H9 (cell line): Measurements from ENCODE around the gene PNMA1. TPM values are rescaled to one million over a fixed set of nuclear protein-coding genes. Genes with fewer than 3 reads are reported as not detected.

Experiments used
- DNase-seq: peaks from one replicate; pipeline ENCODE4 v3.0.0-alpha.2; 2017
- H2AFZ ChIP-seq: one replicate; pipeline ENCODE4 v1.6.1; 2013; ENCODE audit warnings: mild to moderate bottlenecking, low read length, control low read depth, moderate library complexity
- H2AK5ac ChIP-seq: 2 replicates; pipeline ENCODE4 v1.6.1; 2013; ENCODE audit warnings: low read length, control low read depth, mixed read lengths; ENCODE audit not compliant: insufficient read length
- H2BK120ac ChIP-seq: one replicate; pipeline ENCODE4 v1.6.1; 2013; ENCODE audit warnings: low read depth, mild to moderate bottlenecking, low read length, control low read depth, inconsistent platforms; ENCODE audit not compliant: poor library complexity, severe bottlenecking
- H2BK12ac ChIP-seq: 2 replicates; pipeline ENCODE4 v1.6.1; 2013; ENCODE audit warnings: low read length, control low read depth, mixed read lengths, low read depth; ENCODE audit not compliant: insufficient read length
- H2BK15ac ChIP-seq: 2 replicates; pipeline ENCODE4 v1.6.1; 2013; ENCODE audit warnings: low read depth, low read length, control low read depth
- H2BK20ac ChIP-seq: one replicate; pipeline ENCODE4 v1.6.1; 2013; ENCODE audit warnings: low read depth, mild to moderate bottlenecking, low read length, control low read depth, inconsistent platforms; ENCODE audit not compliant: poor library complexity, severe bottlenecking
- H2BK5ac ChIP-seq: 2 replicates; pipeline ENCODE4 v1.6.1; 2013; ENCODE audit warnings: low read length, control low read depth, mixed read lengths; ENCODE audit not compliant: insufficient read length
- H3K14ac ChIP-seq: 2 replicates; pipeline ENCODE4 v1.6.1; 2013; ENCODE audit warnings: low read length, control low read depth; ENCODE audit not compliant: insufficient read depth
- H3K18ac ChIP-seq: 2 replicates; pipeline ENCODE4 v1.6.1; 2013; ENCODE audit warnings: low read depth, mild to moderate bottlenecking, mixed read lengths, low read length, control low read depth; ENCODE audit not compliant: insufficient read length
- H3K23ac ChIP-seq: 2 replicates; pipeline ENCODE4 v1.6.1; 2013; ENCODE audit warnings: low read length, control low read depth, mixed read lengths, low read depth; ENCODE audit not compliant: insufficient read length
- H3K23me2 ChIP-seq: 2 replicates; pipeline ENCODE4 v1.6.1; 2013; ENCODE audit warnings: low read depth, mild to moderate bottlenecking, mixed read lengths, low read length, control low read depth; ENCODE audit not compliant: insufficient read length, poor library complexity, severe bottlenecking
- H3K27ac ChIP-seq: 2 replicates; pipeline ENCODE4 v1.5.1; 2013; ENCODE audit warnings: low read length, control low read depth, mixed read lengths, low read depth; ENCODE audit not compliant: insufficient read length
- H3K27me3 ChIP-seq: 2 replicates; pipeline ENCODE4 v1.6.1; 2013; ENCODE audit warnings: low read length, control low read depth, inconsistent platforms; ENCODE audit not compliant: insufficient read depth
- H3K4ac ChIP-seq: 2 replicates; pipeline ENCODE4 v1.6.1; 2013; ENCODE audit warnings: low read depth, mild to moderate bottlenecking, control low read depth, inconsistent platforms, low read length, moderate library complexity
- H3K4me1 ChIP-seq: 2 replicates; pipeline ENCODE4 v1.6.1; 2013; ENCODE audit warnings: low read length, control low read depth, inconsistent platforms; ENCODE audit not compliant: insufficient read depth
- H3K4me2 ChIP-seq: 2 replicates; pipeline ENCODE4 v1.6.1; 2013; ENCODE audit warnings: low read length, control low read depth, mixed read lengths; ENCODE audit not compliant: insufficient read length, insufficient read depth
- H3K56ac ChIP-seq: 2 replicates; pipeline ENCODE4 v1.6.1; 2013; ENCODE audit warnings: low read depth, mild to moderate bottlenecking, mixed read lengths, low read length, control low read depth; ENCODE audit not compliant: insufficient read length
- H3K79me1 ChIP-seq: 2 replicates; pipeline ENCODE4 v1.6.1; 2013; ENCODE audit warnings: low read depth, mild to moderate bottlenecking, moderate library complexity, low read length, control low read depth, inconsistent platforms; ENCODE audit not compliant: insufficient read depth, poor library complexity, severe bottlenecking
- H3K79me2 ChIP-seq: 2 replicates; pipeline ENCODE4 v1.6.1; 2013; ENCODE audit warnings: low read length, control low read depth, inconsistent platforms; ENCODE audit not compliant: insufficient read depth
- H3K9ac ChIP-seq: 2 replicates; pipeline ENCODE4 v1.6.1; 2013; ENCODE audit warnings: low read length, control low read depth, mixed read lengths; ENCODE audit not compliant: insufficient read length; ENCODE audit errors: extremely low read depth
- H3K9me3 ChIP-seq: one replicate; pipeline ENCODE4 v1.6.1; 2013; ENCODE audit warnings: low read depth, low read length, inconsistent platforms; ENCODE audit not compliant: control insufficient read depth
- H3T11ph ChIP-seq: one replicate; pipeline ENCODE4 v1.6.1; 2013; ENCODE audit warnings: mild to moderate bottlenecking, low read length, control low read depth, inconsistent platforms
- H4K20me1 ChIP-seq: one replicate; pipeline ENCODE4 v1.6.1; 2013; ENCODE audit not compliant: control insufficient read depth, insufficient read length, insufficient read depth
- H4K5ac ChIP-seq: 2 replicates; pipeline ENCODE4 v1.6.1; 2013; ENCODE audit warnings: low read depth, mild to moderate bottlenecking, mixed read lengths, low read length, control low read depth; ENCODE audit not compliant: insufficient read length
- H4K8ac ChIP-seq: replicated peaks from 2 replicates; pipeline ENCODE4 v1.6.1; 2013; ENCODE audit warnings: low read length, control low read depth, mixed read lengths, low read depth; ENCODE audit not compliant: insufficient read length
- H4K91ac ChIP-seq: 2 replicates; pipeline ENCODE4 v1.6.1; 2013; ENCODE audit warnings: low read depth, mild to moderate bottlenecking, moderate library complexity, mixed read lengths, low read length, control low read depth; ENCODE audit not compliant: insufficient read length
- H3K27ac Mint-ChIP-seq, 3 experiments: 2 replicates in 2 of 3; 3 replicates in 1 of 3; pipeline ENCODE4 v1.8.0; 2020 to 2021; ENCODE audit warnings: mixed read lengths in 3 of 3, mild to moderate bottlenecking in 1 of 3, moderate library complexity in 1 of 3
- H3K27me3 Mint-ChIP-seq: 2 replicates; pipeline ENCODE4 v1.8.0; 2021; ENCODE audit warnings: low read depth, mild to moderate bottlenecking, moderate library complexity, mixed read lengths
- H3K36me3 Mint-ChIP-seq, 3 experiments: 2 replicates in 2 of 3; 3 replicates in 1 of 3; pipeline ENCODE4 v1.8.0; 2020 to 2021; ENCODE audit warnings: low read depth in 3 of 3, mixed read lengths in 3 of 3; ENCODE audit not compliant: insufficient read depth in 1 of 3
- H3K4me1 Mint-ChIP-seq, 2 experiments: 2 replicates each; pipeline ENCODE4 v1.8.0; 2020; ENCODE audit warnings: mixed read lengths in 2 of 2
- H3K4me3 Mint-ChIP-seq, 2 experiments: 2 replicates in 1 of 2; 3 replicates in 1 of 2; pipeline ENCODE4 v1.8.0; 2020 to 2021; ENCODE audit warnings: mild to moderate bottlenecking in 2 of 2, mixed read lengths in 2 of 2, moderate library complexity in 1 of 2
- H3K9me3 Mint-ChIP-seq, 2 experiments: 2 replicates in 1 of 2; 3 replicates in 1 of 2; pipeline ENCODE4 v1.8.0; 2020; ENCODE audit warnings: mild to moderate bottlenecking in 2 of 2, mixed read lengths in 2 of 2, moderate library complexity in 1 of 2
- CTCF ChIP-seq: fragments of 200-600 bp; sonication (generic); conservative IDR thresholded peaks from 3 replicates; pipeline ENCODE4 v1.8.0; 2021; ENCODE audit warnings: antibody characterized with exemption, mild to moderate bottlenecking
- WGBS: extraction: QIAGEN DNeasy Blood & Tissue Kit; methylation state at CpG from one replicate; pipeline ENCODE4 v1.1.7; 2013; ENCODE audit warnings: missing lambda C conversion rate, low lambda C conversion rate, mixed read lengths; ENCODE audit not compliant: insufficient read length; ENCODE audit errors: extremely low coverage; 5-methylcytosine and 5-hydroxymethylcytosine counted together
- total RNA-seq: library from RNA; stranded (reverse); gene quantifications from 2 replicates; pipeline ENCODE4 v1.2.1, GENCODE V29; 2021

PNMA1 gene
- total RNA-seq, 1 experiment from 2014 or later: 56.1 TPM

GRCh38 chr14:73694083-73694482, 20.1 kb downstream of the PNMA1 start:
- Histone ChIP-seq H2BK5ac (no peak overlapping the region), H2BK120ac (no peak overlapping the region), H4K5ac (no peak overlapping the region), H3K4me2 (no peak overlapping the region), H2BK12ac (no peak overlapping the region), H2BK20ac (no peak overlapping the region), H3K23me2 (no peaks in the 10 kb centered on the region), H3K79me2 (no peaks in the 10 kb centered on the region), H3K14ac (no peak overlapping the region), H3K4me1 (no peaks in the 10 kb centered on the region), H3K9me3 (no peaks in the 10 kb centered on the region), H2AK5ac (no peak overlapping the region), H3T11ph (no peak overlapping the region), H4K8ac (no peak overlapping the region), H3K79me1 (no peaks in the 10 kb centered on the region), H4K20me1 (no peaks in the 10 kb centered on the region), H4K91ac (no peak overlapping the region), H3K18ac (no peak overlapping the region), H3K27ac (no peak overlapping the region), H2BK15ac (no peak overlapping the region), H3K4ac (no peak overlapping the region), H3K27me3 (no peaks in the 10 kb centered on the region), H3K9ac (no peak overlapping the region), H2AFZ (no peak overlapping the region), H3K23ac (no peak overlapping the region), H3K56ac (no peak overlapping the region)
- TF ChIP-seq CTCF: no peak
- Mint-ChIP-seq H3K36me3 (peaks cover 3 to 18% (median 15%) of the 10 kb centered on the region in 3 experiments; a peak in 6 of 7 replicates), H3K27ac (0 out of 7 replicates have a peak overlapping the region, but pooled peaks of 1 of the 3 experiments have one; percentile 6), H3K9me3 (no peaks in the 10 kb centered on the region), H3K4me1 (no peaks in the 10 kb centered on the region), H3K27me3 (no peaks in the 10 kb centered on the region), H3K4me3 (no peak overlapping the region; a peak in 1 of 5 replicates)
- DNase-seq: no peak
- no CpG with 5 or more reads among the region's 2 CpGs for WGBS
